Stomach (tissue), 9 donors: ENCODE measurements around the gene TENM3. TPM values are rescaled to one million over a fixed set of nuclear protein-coding genes. Genes with fewer than 3 reads are reported as not detected.

Experiments used
- DNase-seq, 2 donors: peaks; one replicate each; pipeline versions ENCODE4 v3.0.0 to v3.0.0-alpha.2; 2013 to 2019
- H3K27ac ChIP-seq, 5 donors: fragments of 200-600 bp in 4 of 5; sonication (generic) in 4 of 5; one replicate each; pipeline ENCODE4 v1.5.1; 2013 to 2019; ENCODE audit warnings: mild to moderate bottlenecking in 1 of 5, moderate library complexity in 1 of 5
- H3K27me3 ChIP-seq, 3 donors: fragments of 200-600 bp; sonication (generic); one replicate each; pipeline ENCODE4 v1.5.1; 2017 to 2019; ENCODE audit warnings: mixed run types in 1 of 3
- H3K36me3 ChIP-seq, 4 donors: fragments of 200-600 bp; sonication (generic); 1 replicate in 3 of 4; 2 replicates in 1 of 4; pipeline ENCODE4 v1.5.1; 2016 to 2019
- H3K4me1 ChIP-seq, 4 donors: fragments of 200-600 bp; sonication (generic); one replicate each; pipeline ENCODE4 v1.5.1; 2016 to 2019
- H3K4me3 ChIP-seq, 4 donors: fragments of 200-600 bp; sonication (generic) in 3 of 4; one replicate each; pipeline ENCODE4 v1.5.1; 2016 to 2019; ENCODE audit warnings: mild to moderate bottlenecking in 1 of 4
- H3K9me3 ChIP-seq, 4 donors: fragments of 200-600 bp; sonication (generic); one replicate each; pipeline ENCODE4 v1.5.1; 2016 to 2019
- EP300 ChIP-seq: sonication (generic); formaldehyde crosslinking; IDR thresholded peaks from one replicate; pipeline ENCODE4 v1.6.1; 2017; ENCODE audit warnings: antibody characterized with exemption
- POLR2A ChIP-seq, 4 donors: fragments of 450-650 bp; IDR thresholded peaks; one replicate each; pipeline ENCODE4 v1.6.1; 2016; ENCODE audit warnings: antibody characterized with exemption in 4 of 4, control low read depth in 2 of 4, mild to moderate bottlenecking in 1 of 4, moderate library complexity in 1 of 4
- POLR2AphosphoS5 ChIP-seq, 3 donors: sonication (generic); formaldehyde crosslinking; IDR thresholded peaks; one replicate each; pipeline ENCODE4 v1.6.1; 2016; ENCODE audit warnings: antibody characterized with exemption in 3 of 3
- WGBS, 5 donors: extraction: QIAGEN DNeasy Blood & Tissue Kit in 3 of 5; methylation state at CpG; one replicate each; pipeline versions ENCODE4 v1.1.5 to v1.1.7; 2013 to 2018; 5-methylcytosine and 5-hydroxymethylcytosine counted together
- intact Hi-C: fragments of 100-400 bp; cut with DNase I; formaldehyde crosslinking; loops from one replicate; pipeline ENCODE4 v1.15.1; 2023; ENCODE audit warnings: low total_unique reads
- polyA plus RNA-seq, 3 donors: library from polyadenylated mRNA; stranded (reverse); fragments of 200-250 nt; gene quantifications; one replicate each; pipeline ENCODE4 v1.2.3, GENCODE V29; 2013
- total RNA-seq, 5 donors: library from RNA; depleted of rRNA; stranded (reverse); fragments of >200 nt; gene quantifications; one replicate each; pipeline versions ENCODE4 v1.1.0 to v1.2.3, GENCODE V29; 2014 to 2016
- TF ChIP-seq, protein P1 (sequence below), 7 experiments: fragments of 450-650 bp in 4 of 7; fragments of 200-600 bp in 3 of 7; sonication (generic) in 3 of 7; IDR thresholded peaks; one replicate each; pipeline ENCODE4 v1.5.1; 2016 to 2019; ENCODE audit warnings: antibody characterized with exemption in 7 of 7, control low read depth in 2 of 7, mild to moderate bottlenecking in 1 of 7
- donor health status: healthy with polysubstance abuse.
- donor health status: Bipolar disorder and iron deficiency.
- donor health status: healthy.

Gene TENM3
- total and polyA plus RNA-seq, 8 donors = under 0.01 to 8.3 (median 0.44) TPM

DNA sequence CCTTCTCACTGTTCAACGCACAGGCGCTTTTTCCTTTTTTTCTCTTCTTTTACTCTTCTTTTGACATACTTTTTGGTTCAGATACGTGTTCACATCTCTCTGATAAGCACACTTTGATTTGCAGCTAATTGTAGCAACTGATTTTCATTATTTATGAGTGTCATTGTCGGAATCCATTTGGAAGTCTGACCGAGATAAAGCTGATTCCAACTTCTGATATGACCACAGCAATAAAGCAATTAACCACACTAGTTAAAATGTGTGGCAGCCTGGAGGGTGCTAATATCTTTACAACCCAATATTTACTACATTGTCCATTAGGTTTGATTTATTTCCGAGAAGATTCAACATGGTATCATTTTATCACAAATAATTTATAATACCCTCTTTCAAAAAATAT is 101.8 kb downstream of the TENM3 start:
- H3K36me3 ChIP-seq = no peaks in the 10 kb centered on the region
- H3K4me1 ChIP-seq = no peaks in the 10 kb centered on the region
- no peak overlapping the region for H3K4me3 ChIP-seq
- WGBS, 5 donors = 60 to 65% (median 62%) methylated on average over 6 of the region's 6 CpGs
- no peak overlapping the region for H3K27ac ChIP-seq
- no peak for DNase-seq
- intact Hi-C loops = no loop called here
- H3K27me3 ChIP-seq = no peaks in the 10 kb centered on the region
- H3K9me3 ChIP-seq = no peaks in the 10 kb centered on the region
- TF ChIP-seq EP300 (no peak), POLR2A (IDR thresholded peaks at IDR 0.05) (no peak), POLR2AphosphoS5 (IDR thresholded peaks at IDR 0.05) (no peak)

DNA sequence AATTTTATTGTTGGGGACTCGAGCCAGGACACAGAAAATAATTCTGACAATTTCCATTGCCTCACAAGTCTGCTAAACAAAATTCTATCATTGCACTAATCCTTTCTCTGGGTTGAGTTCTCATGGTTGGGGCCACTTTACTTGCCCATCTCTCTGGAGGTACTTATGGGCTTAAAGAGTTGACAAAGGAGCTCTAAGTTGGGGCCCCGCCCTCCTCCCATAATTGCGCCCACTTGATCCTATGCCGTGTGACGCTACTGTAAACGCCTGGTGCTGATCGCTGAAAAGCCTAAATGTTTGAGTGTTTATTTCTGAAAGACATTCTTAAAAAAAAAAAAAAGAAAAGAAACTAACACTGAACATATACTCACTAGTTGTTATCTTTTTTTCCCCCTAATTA is 103.0 kb downstream of the TENM3 start:
- H3K4me1 ChIP-seq = no peaks in the 10 kb centered on the region
- WGBS, 5 donors = 69 to 85% (median 72%) methylated on average over 7 of the region's 7 CpGs
- intact Hi-C loops = no loop called here
- no peak overlapping the region for H3K27ac ChIP-seq
- H3K9me3 ChIP-seq = no peaks in the 10 kb centered on the region
- no peaks in the 10 kb centered on the region for H3K36me3 ChIP-seq
- H3K4me3 ChIP-seq = no peak overlapping the region
- no peak for TF ChIP-seq POLR2AphosphoS5 (IDR thresholded peaks at IDR 0.05)
- TF ChIP-seq EP300 = no peak
- TF ChIP-seq, protein P1, sequence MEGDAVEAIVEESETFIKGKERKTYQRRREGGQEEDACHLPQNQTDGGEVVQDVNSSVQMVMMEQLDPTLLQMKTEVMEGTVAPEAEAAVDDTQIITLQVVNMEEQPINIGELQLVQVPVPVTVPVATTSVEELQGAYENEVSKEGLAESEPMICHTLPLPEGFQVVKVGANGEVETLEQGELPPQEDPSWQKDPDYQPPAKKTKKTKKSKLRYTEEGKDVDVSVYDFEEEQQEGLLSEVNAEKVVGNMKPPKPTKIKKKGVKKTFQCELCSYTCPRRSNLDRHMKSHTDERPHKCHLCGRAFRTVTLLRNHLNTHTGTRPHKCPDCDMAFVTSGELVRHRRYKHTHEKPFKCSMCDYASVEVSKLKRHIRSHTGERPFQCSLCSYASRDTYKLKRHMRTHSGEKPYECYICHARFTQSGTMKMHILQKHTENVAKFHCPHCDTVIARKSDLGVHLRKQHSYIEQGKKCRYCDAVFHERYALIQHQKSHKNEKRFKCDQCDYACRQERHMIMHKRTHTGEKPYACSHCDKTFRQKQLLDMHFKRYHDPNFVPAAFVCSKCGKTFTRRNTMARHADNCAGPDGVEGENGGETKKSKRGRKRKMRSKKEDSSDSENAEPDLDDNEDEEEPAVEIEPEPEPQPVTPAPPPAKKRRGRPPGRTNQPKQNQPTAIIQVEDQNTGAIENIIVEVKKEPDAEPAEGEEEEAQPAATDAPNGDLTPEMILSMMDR (IDR thresholded peaks at IDR 0.05) = no peak
- TF ChIP-seq POLR2A (IDR thresholded peaks at IDR 0.05) = no peak
- no peak for DNase-seq
- H3K27me3 ChIP-seq = no peaks in the 10 kb centered on the region

DNA sequence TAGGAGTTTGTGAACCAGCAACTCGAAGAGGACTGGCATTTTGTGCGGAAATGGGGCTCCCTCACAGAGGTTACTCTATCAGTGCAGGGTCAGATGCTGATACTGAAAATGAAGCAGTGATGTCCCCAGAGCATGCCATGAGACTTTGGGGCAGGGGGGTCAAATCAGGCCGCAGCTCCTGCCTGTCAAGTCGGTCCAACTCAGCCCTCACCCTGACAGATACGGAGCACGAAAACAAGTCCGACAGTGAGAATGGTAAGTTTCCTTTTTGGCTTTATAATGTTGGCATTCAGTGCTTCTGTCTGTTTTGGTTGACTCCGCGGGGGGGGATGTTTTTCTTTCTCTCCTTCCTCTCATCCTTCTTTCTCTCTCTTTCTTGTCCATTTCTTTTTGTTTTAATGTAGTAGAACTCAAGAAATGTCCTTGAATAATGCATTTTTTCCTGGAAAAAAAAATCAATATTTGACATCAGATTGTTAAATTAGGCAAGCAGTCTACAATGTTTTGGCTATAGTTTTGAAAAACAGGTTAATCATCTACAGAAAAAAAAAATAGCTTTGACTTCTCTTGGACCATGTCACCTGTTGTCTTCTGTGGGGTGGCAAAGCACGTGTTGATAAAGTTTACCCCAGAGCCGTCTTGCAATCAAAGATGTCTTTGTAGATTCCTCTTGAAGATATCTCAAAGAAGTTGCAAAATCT is 103.6 kb downstream of the TENM3 start:
- H3K4me3 ChIP-seq = no peak overlapping the region
- no peak overlapping the region for H3K27ac ChIP-seq
- H3K9me3 ChIP-seq = no peaks in the 10 kb centered on the region
- 46 to 57% (median 53%) methylated on average over 11 of the region's 11 CpGs for WGBS, 5 donors
- H3K36me3 ChIP-seq = no peaks in the 10 kb centered on the region
- no peaks in the 10 kb centered on the region for H3K4me1 ChIP-seq
- no peaks in the 10 kb centered on the region for H3K27me3 ChIP-seq
- intact Hi-C loops = no loop called here
- TF ChIP-seq POLR2A (IDR thresholded peaks at IDR 0.05) = no peak
- TF ChIP-seq, protein P1 (IDR thresholded peaks at IDR 0.05) = no peak
- no peak for TF ChIP-seq EP300
- no peak for TF ChIP-seq POLR2AphosphoS5 (IDR thresholded peaks at IDR 0.05)
- no peak for DNase-seq

DNA sequence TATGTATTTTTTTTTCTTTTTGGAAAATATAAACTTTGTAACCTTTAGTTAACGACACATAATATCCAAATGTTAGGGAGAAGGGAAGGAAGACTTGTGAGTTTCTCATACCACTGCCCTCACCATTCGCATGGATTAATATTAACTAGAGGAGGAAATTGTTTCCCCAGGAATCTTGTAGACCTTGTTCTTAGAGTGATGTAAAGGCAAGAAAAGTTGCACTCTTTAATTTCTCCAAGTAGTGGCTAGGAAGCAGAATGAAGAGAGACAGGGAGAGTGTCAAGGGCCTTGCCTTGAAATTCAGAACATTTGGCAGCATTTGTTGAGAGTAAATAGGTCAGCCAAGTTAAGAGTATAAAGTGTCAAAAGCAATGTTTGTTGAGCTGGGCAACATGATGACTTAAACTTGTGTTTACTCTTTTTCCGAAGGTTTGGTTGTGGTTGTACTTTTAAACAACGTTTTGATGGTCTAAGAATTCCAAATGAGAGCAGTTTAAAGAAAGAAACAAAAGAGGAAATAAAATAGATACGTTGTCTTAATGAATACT is 105.7 kb downstream of the TENM3 start:
- no peaks in the 10 kb centered on the region for H3K36me3 ChIP-seq
- no peaks in the 10 kb centered on the region for H3K27me3 ChIP-seq
- H3K4me3 ChIP-seq = no peak overlapping the region
- no peak overlapping the region for H3K27ac ChIP-seq
- intact Hi-C loops = no loop called here
- 38 to 46% (median 42%) methylated on average over 5 of the region's 5 CpGs for WGBS, 5 donors
- TF ChIP-seq EP300 (no peak), POLR2AphosphoS5 (IDR thresholded peaks at IDR 0.05) (no peak), POLR2A (IDR thresholded peaks at IDR 0.05) (no peak)
- TF ChIP-seq, protein P1 (IDR thresholded peaks at IDR 0.05) = no peak
- no peaks in the 10 kb centered on the region for H3K9me3 ChIP-seq
- no peaks in the 10 kb centered on the region for H3K4me1 ChIP-seq
- DNase-seq = no peak

DNA sequence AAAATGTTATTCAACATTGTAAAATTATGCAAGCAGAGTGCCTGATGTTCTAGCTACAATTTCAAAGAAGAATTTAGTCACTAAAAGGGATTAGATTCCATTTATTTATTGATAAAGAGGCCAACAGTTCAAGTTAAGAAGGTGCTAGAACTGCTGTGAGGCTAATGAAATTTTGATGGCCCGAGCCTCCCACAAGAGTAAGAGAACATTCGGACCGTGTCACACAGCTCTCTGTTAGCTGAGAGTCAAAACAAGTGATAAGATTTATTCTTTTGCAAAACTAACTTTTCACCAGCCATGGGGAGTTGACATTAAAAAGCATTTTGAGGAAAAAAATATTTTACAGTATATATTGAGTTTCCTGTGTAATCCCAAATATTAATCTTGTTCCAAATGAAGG is 106.8 kb downstream of the TENM3 start:
- WGBS, 5 donors = 42 to 53% (median 47%) methylated on average over 3 of the region's 3 CpGs
- H3K4me1 ChIP-seq = no peaks in the 10 kb centered on the region
- H3K4me3 ChIP-seq = no peak overlapping the region
- TF ChIP-seq, protein P1 (IDR thresholded peaks at IDR 0.05) = no peak
- TF ChIP-seq POLR2AphosphoS5 (IDR thresholded peaks at IDR 0.05) (no peak), EP300 (no peak), POLR2A (IDR thresholded peaks at IDR 0.05) (no peak)
- H3K9me3 ChIP-seq = no peaks in the 10 kb centered on the region
- no peak overlapping the region for H3K27ac ChIP-seq
- no peak for DNase-seq
- intact Hi-C loops = no loop called here
- H3K27me3 ChIP-seq = no peaks in the 10 kb centered on the region
- H3K36me3 ChIP-seq = no peaks in the 10 kb centered on the region
